Activated CD4-positive, alpha-beta T cell treated with anti-CD3 and anti-CD28 coated beads for 48 hours (primary cell): ENCODE results near the gene MYO18B.

Experiments
- DNase-seq: peaks from one replicate; pipeline ENCODE4 v3.0.0-alpha.2; 2020

The MYO18B gene

DNA sequence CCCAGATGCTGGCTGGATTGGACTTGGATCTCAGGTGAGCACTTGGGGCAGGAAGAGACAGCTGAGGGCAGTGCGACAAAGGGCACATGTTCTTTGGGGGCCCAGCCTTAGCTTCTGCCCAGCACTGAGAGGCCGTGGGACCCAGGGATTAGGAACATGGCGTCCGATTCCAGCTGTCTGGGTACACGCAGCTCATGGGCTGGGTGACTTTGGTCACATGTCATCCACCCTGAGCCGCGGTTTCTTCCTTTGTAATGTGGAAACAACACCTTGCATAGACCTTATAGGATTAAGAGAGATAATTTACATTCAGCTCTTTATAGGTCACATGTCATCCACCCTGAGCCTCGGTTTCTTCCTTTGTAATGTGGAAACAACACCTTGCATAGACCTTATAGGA, 39.8 kb downstream of the MYO18B start:
- no peak for DNase-seq

GRCh38 chr22:25782831-25783230, 40.8 kb downstream of the MYO18B start:
- no peak for DNase-seq

DNA sequence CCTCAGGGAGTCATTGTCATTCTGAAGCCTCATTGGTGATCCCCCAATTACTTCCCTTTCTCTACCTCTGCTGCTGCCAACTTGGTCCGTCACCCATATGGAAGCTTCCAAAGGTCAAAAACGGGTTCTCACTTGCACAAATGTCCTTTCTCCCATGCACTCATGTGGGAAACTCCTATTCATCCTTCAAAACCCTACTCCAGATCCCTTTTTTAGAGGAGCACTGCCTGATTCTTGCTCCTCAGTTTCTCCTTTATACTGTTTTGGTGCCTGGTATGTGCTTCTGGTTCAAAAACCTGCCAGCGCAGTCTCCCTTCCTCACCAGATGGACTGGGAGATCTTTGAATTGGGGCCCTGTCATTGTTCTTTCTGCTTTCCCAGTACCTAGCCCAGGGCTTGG, 41.9 kb downstream of the MYO18B start:
- DNase-seq: no peak

GRCh38 chr22:25786165-25786564, 44.2 kb downstream of the MYO18B start:
- no peak for DNase-seq

DNA sequence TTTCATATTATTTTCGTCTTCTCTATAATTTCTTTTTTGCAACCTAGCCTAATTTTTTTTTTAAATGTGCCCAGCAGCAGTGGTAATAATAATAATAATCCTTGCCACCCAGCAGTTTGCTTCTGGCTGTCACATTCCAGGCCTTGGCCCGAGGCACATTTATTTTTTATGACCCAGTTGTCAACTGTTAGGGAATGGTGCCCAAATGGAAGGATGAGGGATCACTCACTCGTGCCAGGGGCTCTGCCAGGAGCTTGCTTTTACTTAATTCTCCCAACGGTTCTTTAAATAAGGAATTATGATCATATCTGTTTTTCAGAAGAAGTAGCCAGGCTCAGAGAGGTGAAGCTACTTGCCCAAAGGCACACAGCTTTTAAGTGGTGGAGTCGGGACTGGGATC, 49.6 kb downstream of the MYO18B start:
- no peak for DNase-seq

DNA sequence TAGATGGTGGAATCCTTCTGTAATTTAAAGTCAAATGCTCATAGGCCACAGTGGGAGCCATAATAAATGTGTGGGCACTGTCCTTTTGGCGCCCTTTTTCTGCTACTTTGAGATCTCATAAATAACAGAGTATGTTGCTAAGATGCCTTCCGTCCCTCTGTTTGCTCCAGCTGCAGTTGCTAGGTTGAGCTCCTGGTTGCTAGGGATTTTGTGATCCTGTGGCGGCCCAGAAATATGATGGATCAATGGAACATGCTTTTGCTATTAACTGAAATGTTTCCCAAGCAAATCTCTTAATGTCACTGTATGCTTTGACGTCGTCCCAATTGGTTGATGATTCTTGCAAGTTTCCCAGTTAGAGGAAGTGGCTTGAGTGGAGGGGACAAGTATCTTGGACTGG, 53.5 kb downstream of the MYO18B start:
- no peak for DNase-seq

DNA sequence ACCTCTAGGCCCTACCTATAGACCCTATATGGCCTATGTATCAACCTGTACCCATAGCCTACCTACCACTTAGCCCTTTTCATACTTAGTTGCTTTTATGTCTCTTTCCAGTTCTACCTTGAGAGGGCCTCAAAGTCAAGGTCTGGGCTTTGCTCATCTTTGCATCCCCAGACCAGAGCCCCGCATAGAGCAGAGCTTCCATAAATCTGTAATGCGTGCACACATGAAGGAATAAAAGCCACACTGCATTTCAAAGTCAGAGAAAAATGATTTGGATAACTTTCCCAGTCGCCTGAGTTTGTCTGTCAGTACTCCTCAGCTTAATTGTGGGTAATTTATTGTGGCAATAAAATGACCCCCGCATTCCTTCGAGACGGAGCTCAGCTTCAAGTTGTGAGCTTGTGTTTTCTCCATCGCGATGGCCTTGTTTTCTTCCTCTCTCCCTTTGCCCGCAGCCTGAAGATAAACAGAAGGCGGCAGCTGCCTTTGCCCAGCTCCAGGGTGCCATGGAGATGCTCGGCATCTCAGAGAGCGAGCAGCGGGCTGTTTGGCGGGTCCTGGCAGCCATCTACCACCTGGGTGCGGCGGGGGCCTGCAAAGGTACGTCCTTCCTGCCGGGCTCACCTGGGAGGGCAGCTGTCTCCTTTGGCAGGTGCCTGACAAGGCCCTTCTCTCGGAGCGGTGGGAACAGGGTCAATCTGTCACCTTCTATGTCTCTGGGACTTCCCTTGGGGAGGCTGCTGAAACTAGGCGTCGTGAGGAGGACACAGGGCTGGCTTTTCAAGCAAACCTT, 55.7 kb downstream of the MYO18B start:
- no peak for DNase-seq

GRCh38 chr22:25800766-25801165, 58.8 kb downstream of the MYO18B start:
- no peak for DNase-seq

DNA sequence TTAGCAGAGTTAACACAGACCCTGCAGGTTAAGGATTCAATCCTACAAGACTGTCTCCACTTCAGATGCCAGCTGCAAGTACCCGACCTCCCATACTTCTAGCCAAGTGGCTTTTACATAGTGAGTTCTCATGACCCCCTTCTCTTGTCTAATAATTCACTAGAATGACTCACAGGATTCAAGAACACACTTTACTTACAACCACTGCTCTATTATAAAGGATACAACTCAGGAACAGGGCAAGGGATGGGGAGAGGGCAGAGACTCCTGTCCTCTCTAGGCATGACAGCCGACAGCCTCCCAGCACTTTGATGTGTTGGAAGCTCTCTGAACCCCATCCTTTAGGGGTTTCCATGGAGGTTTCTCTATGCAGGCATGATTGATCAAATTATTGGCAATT, 60.0 kb downstream of the MYO18B start:
- DNase-seq: no peak

DNA sequence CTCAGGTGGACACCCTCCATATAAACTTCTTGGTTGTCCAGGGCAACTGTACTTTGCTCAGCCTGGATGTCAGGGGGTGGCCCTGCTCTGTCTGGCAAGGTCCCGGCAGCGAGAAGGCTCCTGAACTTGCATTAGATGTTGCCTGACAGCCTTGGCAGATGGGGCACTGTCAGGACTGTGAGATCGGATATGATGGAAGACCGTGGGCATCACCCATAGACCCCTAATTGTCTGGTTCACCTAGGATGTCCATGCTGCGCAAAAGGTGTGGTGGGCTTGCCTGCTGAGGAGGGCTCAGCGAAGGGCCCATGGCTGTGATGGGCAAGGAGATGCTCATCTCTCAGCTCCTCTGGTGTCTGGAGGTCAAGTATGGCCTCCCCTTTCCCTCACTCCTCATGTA, 62.7 kb downstream of the MYO18B start:
- DNase-seq: no peak

GRCh38 chr22:25806579-25806978, 64.6 kb downstream of the MYO18B start:
- DNase-seq: no peak

GRCh38 chr22:25814685-25815084, 72.7 kb downstream of the MYO18B start:
- no peak for DNase-seq

DNA sequence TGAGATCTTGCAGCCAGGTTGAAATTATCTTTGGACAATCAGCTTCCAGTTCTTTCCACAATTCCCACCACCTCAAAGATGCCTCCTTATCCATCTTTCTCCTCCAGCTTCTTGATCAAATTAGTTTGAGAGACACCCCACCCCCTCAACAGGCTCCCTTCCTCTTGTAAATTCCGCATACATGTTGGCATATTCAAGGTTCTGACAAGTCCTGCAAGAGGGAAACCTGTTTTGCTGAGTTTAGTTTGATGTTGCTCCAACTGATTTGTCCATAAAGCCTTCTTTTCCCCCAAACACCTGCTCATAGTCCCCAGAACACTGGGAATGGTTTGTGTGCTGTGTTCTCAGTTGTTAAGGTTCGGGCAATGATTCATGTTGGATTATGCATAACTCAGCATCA, 73.6 kb downstream of the MYO18B start:
- no peak for DNase-seq

DNA sequence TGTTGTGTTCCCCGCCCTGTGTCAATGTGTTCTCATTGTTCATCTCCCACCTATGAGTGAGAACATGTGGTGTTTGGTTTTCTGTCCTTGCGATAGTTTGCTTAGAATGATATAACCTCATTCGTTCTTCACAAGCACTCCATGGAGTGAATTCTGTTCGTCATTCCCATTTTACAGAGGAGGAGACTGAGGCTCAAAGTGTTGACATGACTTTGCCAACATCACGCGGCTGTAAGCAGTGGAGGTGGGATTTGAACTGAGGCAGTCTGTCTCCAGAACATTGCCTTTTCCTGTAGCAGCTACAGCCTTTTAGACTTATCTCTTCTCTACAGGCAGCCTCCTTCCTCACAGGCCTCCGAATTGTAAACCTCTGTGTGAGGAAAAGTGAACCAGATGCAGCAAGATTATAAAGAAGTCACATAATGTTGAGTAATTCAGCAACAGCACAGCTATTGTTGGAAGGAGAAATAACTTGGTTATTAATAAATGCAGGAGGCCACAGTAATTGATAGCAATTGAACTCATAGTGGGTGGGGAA, 74.6 kb downstream of the MYO18B start:
- no peak for DNase-seq

DNA sequence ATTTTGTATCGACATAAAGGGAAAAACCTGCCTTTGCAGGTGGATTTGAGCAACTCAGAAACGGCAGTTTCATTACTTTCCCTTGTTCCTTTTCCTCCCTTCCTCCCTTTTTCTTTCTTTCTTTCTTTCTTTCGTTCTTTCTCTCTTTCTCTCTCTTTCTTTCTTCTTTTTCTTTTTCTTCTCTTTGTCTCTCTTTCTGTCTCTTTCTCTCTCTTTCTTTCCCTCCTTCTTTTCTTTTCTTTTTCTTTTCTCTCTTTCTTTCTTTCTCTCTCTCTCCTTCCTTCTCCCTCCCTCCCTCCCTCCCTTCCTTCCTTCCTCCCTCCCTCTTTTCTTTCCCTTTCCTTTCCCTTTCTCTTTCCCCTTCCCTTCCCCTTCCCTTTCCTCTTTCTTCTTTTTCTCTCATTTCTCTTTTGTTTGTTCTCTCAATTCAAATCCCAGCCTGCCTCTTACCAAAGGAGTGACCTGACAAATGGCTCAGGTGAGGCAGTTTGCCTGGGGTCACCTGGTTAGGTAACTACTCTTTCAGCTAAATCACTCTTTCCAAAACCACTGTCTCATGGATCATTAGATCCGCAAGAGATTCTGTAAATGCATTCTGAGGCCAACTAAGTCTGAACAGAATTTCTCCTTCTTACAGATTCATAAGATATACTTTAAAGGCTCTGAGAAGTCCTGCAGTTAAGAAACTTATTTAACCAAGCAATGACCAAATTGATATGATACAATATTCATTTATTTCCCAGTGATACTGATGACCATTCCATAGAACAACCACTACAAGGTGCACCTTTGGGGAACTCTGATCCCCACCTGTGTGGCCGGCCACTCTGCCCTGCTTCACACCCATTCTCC, 75.3 kb downstream of the MYO18B start:
- DNase-seq: no peak

- no peak for DNase-seq
Measured at GRCh38 chr22:25818541-25818940, 76.6 kb downstream of the MYO18B start.

DNA sequence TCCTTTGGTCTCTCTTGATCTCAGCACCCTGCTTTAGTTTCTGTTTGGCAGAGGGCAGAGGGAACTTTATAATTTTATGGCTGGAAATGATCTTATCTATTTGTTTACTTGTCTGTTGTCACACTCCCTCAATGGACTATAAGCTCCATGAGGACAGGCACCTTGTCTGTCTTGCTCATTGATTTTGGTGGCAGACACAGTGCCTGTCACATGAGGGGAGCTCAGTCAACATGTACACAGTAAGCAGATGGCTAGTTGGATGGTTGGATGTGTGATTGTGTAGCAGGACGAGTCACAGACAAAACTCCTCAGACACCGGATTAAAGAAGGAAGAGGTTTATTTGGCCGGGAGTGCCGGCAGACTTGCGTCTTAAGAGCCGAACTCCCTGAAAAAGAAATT, 80.4 kb downstream of the MYO18B start:
- no peak for DNase-seq

DNA sequence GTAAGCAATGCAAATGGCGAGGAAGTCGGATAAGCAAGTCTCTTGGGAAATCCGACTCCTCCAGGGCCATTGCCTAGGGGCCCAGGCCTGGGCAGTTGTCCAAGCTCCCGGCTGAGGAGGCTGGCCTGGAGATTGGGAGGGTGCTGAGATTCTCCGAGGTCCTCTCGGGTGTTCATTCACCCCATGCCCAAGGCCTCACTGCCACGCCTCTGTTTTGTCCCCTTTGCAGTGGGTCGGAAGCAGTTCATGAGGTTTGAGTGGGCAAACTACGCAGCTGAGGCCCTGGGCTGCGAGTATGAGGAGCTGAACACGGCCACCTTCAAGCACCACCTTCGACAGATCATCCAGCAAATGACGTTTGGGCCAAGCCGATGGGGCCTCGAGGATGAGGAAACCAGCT, 81.3 kb downstream of the MYO18B start:
- DNase-seq: no peak

DNA sequence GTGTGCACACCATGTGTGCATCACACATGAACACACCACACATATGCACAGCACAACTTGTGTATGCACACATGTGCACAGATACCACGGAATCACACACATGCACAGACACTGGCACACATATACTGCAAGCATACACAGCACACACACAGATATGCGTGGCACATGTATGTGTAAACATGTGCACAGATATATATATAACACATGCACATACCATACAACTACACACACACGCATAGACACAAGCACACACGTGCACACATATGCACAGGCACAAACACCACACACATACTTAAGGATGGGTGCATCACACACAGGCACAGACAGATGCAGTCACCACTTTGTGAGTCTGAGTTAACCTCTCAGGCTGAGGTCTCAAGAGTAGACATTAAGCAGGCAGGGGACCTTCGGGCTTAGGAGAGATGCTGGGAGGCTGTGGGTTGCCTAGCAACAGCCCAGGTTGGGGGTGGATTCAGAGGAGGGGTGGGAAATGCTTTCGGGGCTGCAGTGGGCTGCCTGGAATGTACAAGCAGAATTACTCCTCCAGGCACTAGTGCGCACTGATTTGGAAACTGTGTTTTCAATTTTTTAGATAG, 82.9 kb downstream of the MYO18B start:
- DNase-seq: no peak

GRCh38 chr22:25827415-25827814, 85.4 kb downstream of the MYO18B start:
- DNase-seq: no peak

DNA sequence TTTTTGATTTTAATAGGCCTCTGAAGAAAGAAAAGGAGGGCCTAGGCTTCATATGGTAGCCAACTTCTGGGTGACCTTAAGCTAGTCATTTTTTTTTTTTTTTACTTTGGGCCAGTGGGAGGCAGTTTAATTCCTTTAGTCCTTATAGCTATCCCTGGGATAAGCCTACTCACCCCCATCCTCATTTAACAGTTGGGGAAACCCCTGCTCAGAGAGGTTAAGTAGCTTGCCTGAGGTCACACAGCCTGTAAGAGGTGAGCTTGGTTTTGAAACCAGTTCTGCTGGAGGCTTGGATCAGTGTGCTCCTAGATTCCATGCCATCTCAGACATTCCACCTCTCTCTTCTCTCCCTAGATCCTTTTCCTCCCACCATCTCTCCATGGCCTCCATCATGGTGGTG, 86.4 kb downstream of the MYO18B start:
- DNase-seq: no peak

DNA sequence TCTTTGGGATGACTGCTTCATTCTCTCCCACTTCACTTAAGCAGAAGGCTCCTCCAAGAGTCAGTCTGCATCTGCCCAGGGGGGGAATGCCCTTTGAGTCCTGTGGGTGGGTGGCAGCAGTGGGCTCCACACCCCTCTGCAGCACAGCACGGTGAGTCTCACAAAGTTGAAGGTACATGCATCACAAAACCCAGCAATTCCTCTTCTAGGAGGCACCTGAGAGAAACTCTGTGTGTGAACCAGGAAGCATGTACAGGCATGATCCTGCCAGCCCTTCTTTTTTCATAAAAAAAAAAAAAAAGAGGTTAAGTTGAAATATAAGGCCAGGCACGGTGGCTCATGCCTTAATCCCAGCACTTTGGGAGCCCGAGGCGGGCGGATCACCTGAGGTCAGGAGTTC, 87.2 kb downstream of the MYO18B start:
- no peak for DNase-seq
